ENCODE results near the gene CKS2.
"Not testable (repeated sequence)": the region's sequence is repeated elsewhere in the genome, so short reads cannot be mapped to it uniquely, and the experiment has no call there.

Gene CKS2

DNA sequence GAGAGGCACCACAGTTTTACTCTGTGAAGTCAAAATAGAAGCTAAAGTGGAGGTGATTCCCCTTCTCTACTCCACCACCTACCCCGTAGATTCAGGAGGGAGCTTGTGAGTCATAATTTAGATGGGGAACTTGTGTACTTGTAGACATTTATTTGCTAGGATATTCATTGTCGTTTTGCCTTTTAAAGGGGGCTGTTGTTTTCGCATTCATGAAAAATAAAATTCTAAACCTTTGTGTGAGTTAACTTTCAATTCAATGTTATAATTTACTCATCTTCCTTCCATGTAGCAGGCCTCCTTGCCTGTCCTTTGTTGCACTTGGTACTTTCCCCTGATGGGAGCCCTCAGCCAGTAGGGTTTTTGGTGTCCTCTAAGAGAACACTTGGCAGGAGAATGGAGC lies 29.3 kb downstream of the CKS2 start:
- TF ChIP-seq, protein P1, sequence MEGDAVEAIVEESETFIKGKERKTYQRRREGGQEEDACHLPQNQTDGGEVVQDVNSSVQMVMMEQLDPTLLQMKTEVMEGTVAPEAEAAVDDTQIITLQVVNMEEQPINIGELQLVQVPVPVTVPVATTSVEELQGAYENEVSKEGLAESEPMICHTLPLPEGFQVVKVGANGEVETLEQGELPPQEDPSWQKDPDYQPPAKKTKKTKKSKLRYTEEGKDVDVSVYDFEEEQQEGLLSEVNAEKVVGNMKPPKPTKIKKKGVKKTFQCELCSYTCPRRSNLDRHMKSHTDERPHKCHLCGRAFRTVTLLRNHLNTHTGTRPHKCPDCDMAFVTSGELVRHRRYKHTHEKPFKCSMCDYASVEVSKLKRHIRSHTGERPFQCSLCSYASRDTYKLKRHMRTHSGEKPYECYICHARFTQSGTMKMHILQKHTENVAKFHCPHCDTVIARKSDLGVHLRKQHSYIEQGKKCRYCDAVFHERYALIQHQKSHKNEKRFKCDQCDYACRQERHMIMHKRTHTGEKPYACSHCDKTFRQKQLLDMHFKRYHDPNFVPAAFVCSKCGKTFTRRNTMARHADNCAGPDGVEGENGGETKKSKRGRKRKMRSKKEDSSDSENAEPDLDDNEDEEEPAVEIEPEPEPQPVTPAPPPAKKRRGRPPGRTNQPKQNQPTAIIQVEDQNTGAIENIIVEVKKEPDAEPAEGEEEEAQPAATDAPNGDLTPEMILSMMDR (IDR thresholded peaks at IDR 0.05; ENCODE audit: low read length, missing control alignments) = no peak
- no peak for DNase-seq (ENCODE audit: low read depth)

DNA sequence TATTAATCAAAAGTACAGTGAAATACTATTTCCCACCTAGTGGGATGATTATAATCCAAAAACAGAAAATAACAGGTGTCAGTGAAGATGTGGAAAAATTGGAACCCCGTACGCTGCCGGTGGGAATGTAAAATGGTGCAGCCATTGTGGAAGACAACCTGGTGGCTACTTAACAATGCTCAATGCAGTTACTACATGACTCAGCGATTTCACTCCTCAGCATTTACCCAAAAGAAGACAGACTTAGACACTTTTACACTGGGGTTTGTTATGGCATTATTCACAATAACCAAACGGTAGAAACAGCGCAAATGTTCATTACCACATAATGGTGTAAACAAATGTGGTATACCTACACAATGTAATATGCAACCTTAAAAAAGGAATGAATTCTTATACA lies 31.2 kb downstream of the CKS2 start:
- TF ChIP-seq, protein P1 (IDR thresholded peaks at IDR 0.05; ENCODE audit: low read length, missing control alignments) = no peak
- no peak for DNase-seq (ENCODE audit: low read depth)
- H3K4me3 ChIP-seq (replicated peaks; ENCODE audit: low read depth, low read length) = no peak overlapping the region

More for the DNA sequence above, 29.3 kb downstream of the CKS2 start:
- no peak overlapping the region for H3K4me3 ChIP-seq (replicated peaks; ENCODE audit: low read depth, low read length)

DNA sequence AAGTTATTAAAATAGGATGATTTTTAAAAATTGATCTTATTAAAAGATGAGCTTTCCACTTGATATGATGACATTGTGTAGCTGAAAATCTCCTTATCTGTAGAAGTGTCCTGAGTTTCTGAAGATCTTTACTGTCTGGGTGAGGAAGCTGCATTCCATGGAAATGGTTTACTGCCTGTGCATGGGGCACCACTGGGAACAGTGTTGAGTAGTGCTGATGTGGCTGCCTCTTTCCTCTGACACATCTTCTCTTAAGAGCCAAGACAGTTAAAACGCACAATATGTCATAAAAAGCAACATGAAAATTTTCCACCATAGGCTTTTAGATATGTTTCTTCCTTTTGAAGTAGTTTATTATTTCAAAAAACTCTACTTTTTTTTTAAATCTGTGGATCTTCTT lies 32.0 kb downstream of the CKS2 start:
- DNase-seq (ENCODE audit: low read depth) = no peak
- H3K4me3 ChIP-seq (replicated peaks; ENCODE audit: low read depth, low read length) = no peak overlapping the region
- TF ChIP-seq, protein P1 (IDR thresholded peaks at IDR 0.05; ENCODE audit: low read length, missing control alignments) = no peak

DNA sequence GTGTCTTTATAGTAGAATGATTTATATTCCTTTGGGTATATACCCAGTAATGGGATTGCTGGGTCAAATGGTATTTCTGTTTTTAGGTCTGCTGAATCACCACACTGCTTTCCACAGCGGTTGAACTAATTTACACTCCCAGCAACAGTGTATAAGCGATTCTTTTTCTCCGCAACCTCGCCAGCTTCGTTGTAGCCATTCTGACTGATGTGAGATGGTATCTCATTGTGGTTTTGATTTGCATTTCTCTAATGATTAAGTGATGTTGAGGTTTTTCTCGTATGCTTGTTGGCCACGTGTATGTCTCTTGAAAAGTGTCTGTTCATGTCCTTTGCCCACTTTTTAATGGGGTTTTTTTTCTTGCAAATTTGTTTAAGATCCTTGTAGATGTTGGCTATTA lies 32.8 kb downstream of the CKS2 start:
- not testable (repeated sequence) for H3K4me3 ChIP-seq (replicated peaks; ENCODE audit: low read depth, low read length); DNase-seq (ENCODE audit: low read depth)

DNA sequence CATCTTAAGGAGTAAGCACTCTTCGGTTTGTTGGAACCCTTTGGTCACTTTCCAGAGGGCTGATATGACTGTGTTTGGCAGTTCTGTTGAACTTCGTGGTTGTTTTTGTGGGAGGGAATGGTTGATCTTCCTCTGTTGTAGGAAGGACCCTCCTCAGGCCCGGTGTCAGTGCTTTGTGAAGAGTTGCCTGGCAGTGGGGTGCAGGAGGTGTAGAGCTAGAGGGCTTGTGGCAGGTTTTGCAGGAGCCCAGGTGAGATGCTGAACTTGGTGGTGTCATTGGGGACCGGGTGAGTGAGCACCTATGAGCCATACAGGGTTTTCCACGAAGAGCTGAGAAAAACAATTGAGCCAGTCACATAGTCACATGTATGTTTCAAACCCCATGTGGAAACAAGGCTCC lies 34.5 kb downstream of the CKS2 start:
- no peak overlapping the region for H3K4me3 ChIP-seq (replicated peaks; ENCODE audit: low read depth, low read length)
- no peak for DNase-seq (ENCODE audit: low read depth)
- TF ChIP-seq, protein P1 (IDR thresholded peaks at IDR 0.05; ENCODE audit: low read length, missing control alignments) = no peak

DNA sequence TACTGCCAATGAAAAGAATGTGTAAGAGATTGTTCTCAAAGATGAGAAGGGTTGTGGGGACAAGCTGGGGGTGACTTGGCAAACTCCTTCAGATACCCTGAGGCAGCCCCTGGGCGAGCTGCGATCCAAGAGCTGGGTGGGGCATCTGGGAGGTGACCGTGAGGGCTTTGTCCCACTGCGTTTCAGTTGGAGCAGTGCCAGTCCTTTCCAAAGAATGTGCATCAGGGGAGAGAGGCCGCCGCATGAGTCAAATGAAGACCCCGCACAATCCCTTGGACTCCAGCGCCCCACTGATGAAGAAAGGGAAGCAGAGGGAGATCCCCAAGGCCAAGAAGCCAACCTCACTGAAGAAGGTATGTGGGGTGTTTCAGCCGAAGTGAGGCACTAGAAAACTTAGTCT lies 35.7 kb downstream of the CKS2 start:
- TF ChIP-seq, protein P1 (IDR thresholded peaks at IDR 0.05; ENCODE audit: low read length, missing control alignments) = no peak

DNA sequence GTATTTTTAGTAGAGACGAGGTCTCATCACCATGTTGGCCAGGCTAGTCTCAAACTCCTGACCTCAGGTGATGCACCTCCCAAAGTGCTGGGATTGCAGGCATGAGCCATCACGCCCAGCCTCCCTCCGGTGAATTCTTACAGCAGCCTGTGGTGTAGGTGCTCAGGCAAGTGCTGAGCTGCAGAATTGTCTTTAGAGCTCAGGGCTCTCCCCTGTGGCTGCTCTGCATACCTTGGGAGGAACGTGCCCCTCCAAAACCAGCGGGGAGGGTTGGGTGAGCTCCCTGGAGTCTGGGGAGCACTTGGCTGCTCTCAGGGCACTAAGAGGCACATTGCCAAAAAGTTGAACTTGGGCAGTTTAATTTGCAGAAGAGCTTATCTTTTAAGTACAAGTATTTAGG lies 36.7 kb downstream of the CKS2 start:
- DNase-seq (ENCODE audit: low read depth) = no peak
- H3K4me3 ChIP-seq (replicated peaks; ENCODE audit: low read depth, low read length) = no peak overlapping the region
- TF ChIP-seq, protein P1 (IDR thresholded peaks at IDR 0.05; ENCODE audit: low read length, missing control alignments) = no peak

More for the DNA sequence above, 35.7 kb downstream of the CKS2 start:
- H3K4me3 ChIP-seq (replicated peaks; ENCODE audit: low read depth, low read length) = no peak overlapping the region
- no peak for DNase-seq (ENCODE audit: low read depth)
